Stimulated activated effector memory CD8-positive, alpha-beta T cell treated with anti-CD3 and anti-CD28 coated beads, Interleukin-12 subunit alpha, Interleukin-12 subunit beta, amount 100 ng/mL, for 72 hours (primary cell): Measurements from ENCODE around the gene TENM3.

Source experiments
- ATAC-seq: fragments of 150-1000 bp; cut with Tn5 transposase; 2 replicates; pipeline ENCODE4 v1.10.0; 2021
- DNase-seq, 2 donors: peaks; one replicate each; pipeline ENCODE4 v3.0.0; 2021 to 2022; ENCODE audit warnings: low spot score in 2 of 2
- H3K27ac Mint-ChIP-seq: one replicate; pipeline ENCODE4 v1.8.0; 2022; ENCODE audit warnings: mild to moderate bottlenecking, mixed read lengths
- H3K36me3 Mint-ChIP-seq: one replicate; pipeline ENCODE4 v1.8.0; 2022; ENCODE audit warnings: mild to moderate bottlenecking, mixed read lengths
- H3K4me1 Mint-ChIP-seq: one replicate; pipeline ENCODE4 v1.8.0; 2022; ENCODE audit warnings: mixed read lengths
- H3K4me3 Mint-ChIP-seq: one replicate; pipeline ENCODE4 v1.8.0; 2022; ENCODE audit warnings: mild to moderate bottlenecking, mixed read lengths
- H3K9me3 Mint-ChIP-seq: one replicate; pipeline ENCODE4 v1.8.0; 2022; ENCODE audit warnings: mixed read lengths

Gene TENM3

GRCh38 chr4:182776376-182777105 is 533.3 kb downstream of the TENM3 start:
- H3K4me3 Mint-ChIP-seq, result no peak overlapping the region
- H3K4me1 Mint-ChIP-seq, result no peaks in the 10 kb centered on the region
- no peak for ATAC-seq
- DNase-seq, result no peak
- H3K27ac Mint-ChIP-seq, result no peak overlapping the region
- H3K36me3 Mint-ChIP-seq, result no peaks in the 10 kb centered on the region
- H3K9me3 Mint-ChIP-seq, result no peaks in the 10 kb centered on the region

GRCh38 chr4:182778222-182778982 is 535.2 kb downstream of the TENM3 start:
- Mint-ChIP-seq H3K4me1 (no peaks in the 10 kb centered on the region), H3K4me3 (no peak overlapping the region), H3K27ac (no peak overlapping the region), H3K9me3 (no peaks in the 10 kb centered on the region), H3K36me3 (no peaks in the 10 kb centered on the region)
- ATAC-seq (no peak), DNase-seq (no peak)

GRCh38 chr4:182786991-182787390 is 543.8 kb downstream of the TENM3 start:
- ATAC-seq (no peak), DNase-seq (no peak)
- H3K36me3 Mint-ChIP-seq, result no peaks in the 10 kb centered on the region
- no peaks in the 10 kb centered on the region for H3K9me3 Mint-ChIP-seq
- H3K4me1 Mint-ChIP-seq, result no peaks in the 10 kb centered on the region
- H3K4me3 Mint-ChIP-seq, result no peak overlapping the region
- H3K27ac Mint-ChIP-seq, result no peak overlapping the region

GRCh38 chr4:182788201-182788600 is 545.0 kb downstream of the TENM3 start:
- Mint-ChIP-seq H3K9me3 (no peaks in the 10 kb centered on the region), H3K27ac (no peak overlapping the region)

GRCh38 chr4:182789529-182789928 is 546.3 kb downstream of the TENM3 start:
- Mint-ChIP-seq H3K36me3 (no peaks in the 10 kb centered on the region), H3K27ac (no peak overlapping the region), H3K4me3 (no peak overlapping the region), H3K4me1 (no peaks in the 10 kb centered on the region), H3K9me3 (no peaks in the 10 kb centered on the region)
- ATAC-seq (no peak), DNase-seq (no peak)

More at GRCh38 chr4:182788201-182788600, 545.0 kb downstream of the TENM3 start:
- Mint-ChIP-seq H3K36me3 (no peaks in the 10 kb centered on the region), H3K4me3 (no peak overlapping the region), H3K4me1 (no peaks in the 10 kb centered on the region)
- DNase-seq, result no peak
- no peak for ATAC-seq

- no peaks in the 10 kb centered on the region for H3K4me1 Mint-ChIP-seq
- DNase-seq (no peak), ATAC-seq (no peak)
- H3K9me3 Mint-ChIP-seq, result no peaks in the 10 kb centered on the region
- no peak overlapping the region for H3K4me3 Mint-ChIP-seq
- H3K36me3 Mint-ChIP-seq, result no peaks in the 10 kb centered on the region
- no peak overlapping the region for H3K27ac Mint-ChIP-seq
Measured at GRCh38 chr4:182795446-182796238, 552.4 kb downstream of the TENM3 start.

GRCh38 chr4:182799515-182800215 is 556.5 kb downstream of the TENM3 start:
- H3K4me3 Mint-ChIP-seq, result no peak overlapping the region
- no peak overlapping the region for H3K27ac Mint-ChIP-seq
- ATAC-seq (no peak), DNase-seq (no peak)
- H3K4me1 Mint-ChIP-seq, result no peaks in the 10 kb centered on the region
- H3K36me3 Mint-ChIP-seq, result no peaks in the 10 kb centered on the region
- no peaks in the 10 kb centered on the region for H3K9me3 Mint-ChIP-seq

- DNase-seq (no peak), ATAC-seq (no peak)
- Mint-ChIP-seq H3K36me3 (no peaks in the 10 kb centered on the region), H3K4me1 (no peaks in the 10 kb centered on the region), H3K9me3 (no peaks in the 10 kb centered on the region), H3K4me3 (no peak overlapping the region), H3K27ac (no peak overlapping the region)
Measured at GRCh38 chr4:182800216-182800515, 557.0 kb downstream of the TENM3 start.

- ATAC-seq, result no peak
- Mint-ChIP-seq H3K4me3 (no peak overlapping the region), H3K4me1 (peaks cover 4% of the 10 kb centered on the region), H3K9me3 (no peaks in the 10 kb centered on the region), H3K36me3 (no peaks in the 10 kb centered on the region), H3K27ac (no peak overlapping the region)
- no peak for DNase-seq
Measured at GRCh38 chr4:182801636-182802035, 558.4 kb downstream of the TENM3 start.

- Mint-ChIP-seq H3K36me3 (no peaks in the 10 kb centered on the region), H3K27ac (no peak overlapping the region)
- no peak for ATAC-seq
Measured at GRCh38 chr4:182802621-182803020, 559.4 kb downstream of the TENM3 start.

GRCh38 chr4:182803235-182803634 is 560.0 kb downstream of the TENM3 start:
- Mint-ChIP-seq H3K36me3 (no peaks in the 10 kb centered on the region), H3K4me3 (no peak overlapping the region), H3K4me1 (peaks cover 7% of the 10 kb centered on the region), H3K27ac (no peak overlapping the region), H3K9me3 (no peaks in the 10 kb centered on the region)
- no peak for ATAC-seq
- no peak for DNase-seq

More at GRCh38 chr4:182802621-182803020, 559.4 kb downstream of the TENM3 start:
- DNase-seq, result no peak
- Mint-ChIP-seq H3K4me1 (peaks cover 7% of the 10 kb centered on the region), H3K4me3 (no peak overlapping the region), H3K9me3 (no peaks in the 10 kb centered on the region)

GRCh38 chr4:182804131-182804530 is 560.9 kb downstream of the TENM3 start:
- H3K27ac Mint-ChIP-seq, result no peak overlapping the region
- no peaks in the 10 kb centered on the region for H3K9me3 Mint-ChIP-seq
- no peak for ATAC-seq
- no peak for DNase-seq
- H3K36me3 Mint-ChIP-seq, result no peaks in the 10 kb centered on the region
- H3K4me3 Mint-ChIP-seq, result no peak overlapping the region
- peaks cover 7% of the 10 kb centered on the region for H3K4me1 Mint-ChIP-seq

GRCh38 chr4:182805321-182805720 is 562.1 kb downstream of the TENM3 start:
- Mint-ChIP-seq H3K4me1 (peaks cover 7% of the 10 kb centered on the region), H3K36me3 (no peaks in the 10 kb centered on the region), H3K4me3 (no peak overlapping the region), H3K27ac (no peak overlapping the region), H3K9me3 (no peaks in the 10 kb centered on the region)
- ATAC-seq, result no peak
- DNase-seq, result no peak

- ATAC-seq (no peak), DNase-seq (no peak)
- Mint-ChIP-seq H3K27ac (no peak overlapping the region), H3K36me3 (no peaks in the 10 kb centered on the region), H3K4me1 (peaks cover 7% of the 10 kb centered on the region), H3K4me3 (no peak overlapping the region), H3K9me3 (no peaks in the 10 kb centered on the region)
Measured at GRCh38 chr4:182805750-182806149, 562.5 kb downstream of the TENM3 start.
